ENCODE data around the gene CPNE4. TPM values are rescaled to one million over a fixed set of nuclear protein-coding genes. Genes with fewer than 3 reads are reported as not detected.

Gene CPNE4
- total RNA-seq, 1 experiment from 2014 or later: 1.9 TPM

DNA sequence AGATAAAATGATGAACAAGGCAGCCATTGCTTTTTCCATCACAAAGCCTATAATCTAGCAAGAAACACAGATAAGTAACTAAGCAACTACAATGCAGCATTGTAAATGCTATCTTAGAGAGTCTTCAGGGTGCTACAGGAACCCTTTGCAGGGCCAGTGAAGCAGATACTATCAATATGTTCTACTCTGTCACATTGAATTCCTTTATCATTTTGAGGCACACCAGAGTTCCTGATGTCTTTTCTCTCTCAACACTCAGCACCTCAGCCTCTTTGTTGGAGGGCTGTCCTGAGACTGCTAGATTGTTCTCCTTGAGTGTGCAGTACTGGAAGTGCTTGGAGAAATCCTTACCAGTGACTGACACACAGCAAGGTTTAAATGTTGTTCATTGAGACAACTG is 424.6 kb downstream of the CPNE4 start:
- Mint-ChIP-seq H3K36me3 (ENCODE audit: insufficient read depth in 1 of 3, low read depth in 3 of 3) (no peaks in the 10 kb centered on the region), H3K4me1 (no peaks in the 10 kb centered on the region), H3K4me3 (no peak overlapping the region), H3K9me3 (no peaks in the 10 kb centered on the region), H3K27ac (no peak overlapping the region), H3K27me3 (ENCODE audit: low read depth) (no peaks in the 10 kb centered on the region)
- Histone ChIP-seq H3K18ac (ENCODE audit: insufficient read length, low read depth, low read length) (no peak overlapping the region), H3K23ac (ENCODE audit: insufficient read length, low read depth, low read length) (no peak overlapping the region), H4K5ac (ENCODE audit: insufficient read length, low read depth, low read length) (no peak overlapping the region), H3K9me3 (ENCODE audit: control insufficient read depth, low read depth, low read length) (no peaks in the 10 kb centered on the region), H3K56ac (ENCODE audit: insufficient read length, low read depth, low read length) (no peak overlapping the region), H3K4ac (ENCODE audit: low read depth, low read length) (no peak overlapping the region), H3K27ac (ENCODE audit: insufficient read length, low read depth, low read length) (no peak overlapping the region), H2BK15ac (ENCODE audit: low read depth, low read length) (no peak overlapping the region), H3T11ph (ENCODE audit: low read length) (no peak overlapping the region), H3K23me2 (ENCODE audit: insufficient read length, low read depth, low read length, poor library complexity, severe bottlenecking) (no peaks in the 10 kb centered on the region), H4K20me1 (ENCODE audit: control insufficient read depth, insufficient read depth, insufficient read length) (no peaks in the 10 kb centered on the region), H2BK12ac (ENCODE audit: insufficient read length, low read depth, low read length) (no peak overlapping the region), H3K79me1 (ENCODE audit: insufficient read depth, low read depth, low read length, poor library complexity, severe bottlenecking) (no peaks in the 10 kb centered on the region), H2BK120ac (ENCODE audit: low read depth, low read length, poor library complexity, severe bottlenecking) (no peak overlapping the region), H3K27me3 (ENCODE audit: insufficient read depth, low read length) (no peaks in the 10 kb centered on the region), H2AK5ac (ENCODE audit: insufficient read length, low read length) (no peak overlapping the region), H4K91ac (ENCODE audit: insufficient read length, low read depth, low read length) (no peak overlapping the region), H3K14ac (ENCODE audit: insufficient read depth, low read length) (no peak overlapping the region), H3K9ac (ENCODE audit: extremely low read depth, insufficient read length, low read length) (no peak overlapping the region), H3K79me2 (ENCODE audit: insufficient read depth, low read length) (no peaks in the 10 kb centered on the region), H2AFZ (ENCODE audit: low read length) (no peak overlapping the region), H3K4me1 (ENCODE audit: insufficient read depth, low read length) (no peaks in the 10 kb centered on the region), H4K8ac (replicated peaks; ENCODE audit: insufficient read length, low read depth, low read length) (no peak overlapping the region), H2BK20ac (ENCODE audit: low read depth, low read length, poor library complexity, severe bottlenecking) (no peak overlapping the region), H3K4me2 (ENCODE audit: insufficient read depth, insufficient read length, low read length) (no peak overlapping the region), H2BK5ac (ENCODE audit: insufficient read length, low read length) (no peak overlapping the region)
- no peak for DNase-seq
- TF ChIP-seq, protein P1, sequence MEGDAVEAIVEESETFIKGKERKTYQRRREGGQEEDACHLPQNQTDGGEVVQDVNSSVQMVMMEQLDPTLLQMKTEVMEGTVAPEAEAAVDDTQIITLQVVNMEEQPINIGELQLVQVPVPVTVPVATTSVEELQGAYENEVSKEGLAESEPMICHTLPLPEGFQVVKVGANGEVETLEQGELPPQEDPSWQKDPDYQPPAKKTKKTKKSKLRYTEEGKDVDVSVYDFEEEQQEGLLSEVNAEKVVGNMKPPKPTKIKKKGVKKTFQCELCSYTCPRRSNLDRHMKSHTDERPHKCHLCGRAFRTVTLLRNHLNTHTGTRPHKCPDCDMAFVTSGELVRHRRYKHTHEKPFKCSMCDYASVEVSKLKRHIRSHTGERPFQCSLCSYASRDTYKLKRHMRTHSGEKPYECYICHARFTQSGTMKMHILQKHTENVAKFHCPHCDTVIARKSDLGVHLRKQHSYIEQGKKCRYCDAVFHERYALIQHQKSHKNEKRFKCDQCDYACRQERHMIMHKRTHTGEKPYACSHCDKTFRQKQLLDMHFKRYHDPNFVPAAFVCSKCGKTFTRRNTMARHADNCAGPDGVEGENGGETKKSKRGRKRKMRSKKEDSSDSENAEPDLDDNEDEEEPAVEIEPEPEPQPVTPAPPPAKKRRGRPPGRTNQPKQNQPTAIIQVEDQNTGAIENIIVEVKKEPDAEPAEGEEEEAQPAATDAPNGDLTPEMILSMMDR (conservative IDR thresholded peaks at IDR 0.05): no peak
